ENCODE results near the gene STK39.

GRCh38 chr2:168044579-168044978 lies 202.8 kb downstream of the STK39 start:
- TF ChIP-seq POLR2A (IDR thresholded peaks at IDR 0.05) (no peak), CTCF (IDR thresholded peaks at IDR 0.05) (no peak)
